HG03442 (cell line): ENCODE measurements around the gene INSC.

Source experiments
- ATAC-seq: cut with Tn5 transposase; IDR thresholded peaks from one replicate; pipeline ENCODE4 v1.9.1; 2021; ENCODE audit warnings: mild to moderate bottlenecking, moderate library complexity; ENCODE audit not compliant: unreplicated experiment

Gene INSC

GRCh38 chr11:15268598-15268997, 153.9 kb downstream of the INSC start:
- ATAC-seq, result no peak

- no peak for ATAC-seq
Observed at GRCh38 chr11:15275141-15275540, 160.4 kb downstream of the INSC start.

- ATAC-seq, result no peak
Observed at GRCh38 chr11:15276621-15277020, 161.9 kb downstream of the INSC start.

DNA sequence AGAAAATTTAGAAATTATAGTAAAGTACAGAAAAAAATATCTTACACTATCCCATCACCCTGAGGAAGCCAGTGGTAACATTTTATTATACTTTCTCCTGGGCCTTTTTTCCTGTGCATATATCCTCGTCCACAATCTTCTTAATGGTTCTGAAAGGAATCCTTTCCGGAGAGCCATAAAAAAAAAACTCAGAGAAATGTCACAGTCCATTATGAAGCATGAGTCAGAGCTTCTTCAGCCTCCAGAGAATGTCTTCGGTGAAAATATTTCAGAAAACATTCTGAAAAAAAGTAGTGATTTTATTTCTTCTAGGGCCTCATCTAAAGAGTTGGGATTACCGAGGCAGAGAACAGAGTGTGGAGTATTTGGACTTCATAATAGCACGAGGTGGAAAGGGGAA, 163.4 kb downstream of the INSC start:
- ATAC-seq, result no peak

- peak; percentile 55 for ATAC-seq
Observed at GRCh38 chr11:15280393-15280792, 165.7 kb downstream of the INSC start.

- ATAC-seq, result no peak
Observed at GRCh38 chr11:15282754-15283153, 168.0 kb downstream of the INSC start.

- no peak for ATAC-seq
Observed at GRCh38 chr11:15286465-15286864, 171.7 kb downstream of the INSC start.

DNA sequence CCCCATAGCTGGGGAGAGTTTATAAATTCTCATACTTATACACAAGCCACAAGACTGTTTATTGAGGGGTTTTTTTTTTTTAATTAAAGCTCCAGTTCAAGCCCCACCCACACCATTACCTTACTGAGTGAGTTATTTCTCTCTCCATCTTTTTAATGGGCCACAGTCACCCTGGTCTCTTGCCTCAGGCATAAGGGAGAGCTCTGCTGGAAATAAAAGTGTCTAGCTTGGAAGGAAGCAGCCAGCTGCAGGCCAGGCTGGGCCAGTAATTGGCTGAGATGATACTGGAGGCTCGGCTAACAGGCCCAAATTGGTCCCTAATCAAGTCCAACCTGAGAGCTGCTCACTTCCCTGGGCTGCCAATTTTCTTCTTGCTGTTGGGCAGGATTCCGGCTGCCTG, 174.1 kb downstream of the INSC start:
- no peak for ATAC-seq

DNA sequence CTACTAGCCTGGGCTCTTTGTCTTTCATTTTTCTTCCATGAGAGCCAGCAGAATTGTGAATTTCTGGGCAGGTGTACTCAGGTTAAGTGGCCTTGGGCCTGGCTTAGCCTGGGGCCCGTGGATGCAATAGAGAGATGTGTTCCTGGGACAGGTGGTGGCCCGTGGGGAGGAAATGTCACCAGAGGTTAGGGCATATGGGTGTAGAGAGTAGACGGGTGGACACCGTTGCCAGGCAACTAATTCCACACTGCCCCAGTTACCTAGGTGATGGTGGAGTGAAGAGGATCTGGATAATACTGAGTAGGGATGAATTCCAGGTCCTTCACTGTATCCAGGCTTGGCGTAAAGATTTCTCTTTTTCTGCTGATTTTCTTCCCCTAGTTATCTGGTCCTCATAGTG, 175.0 kb downstream of the INSC start:
- no peak for ATAC-seq

DNA sequence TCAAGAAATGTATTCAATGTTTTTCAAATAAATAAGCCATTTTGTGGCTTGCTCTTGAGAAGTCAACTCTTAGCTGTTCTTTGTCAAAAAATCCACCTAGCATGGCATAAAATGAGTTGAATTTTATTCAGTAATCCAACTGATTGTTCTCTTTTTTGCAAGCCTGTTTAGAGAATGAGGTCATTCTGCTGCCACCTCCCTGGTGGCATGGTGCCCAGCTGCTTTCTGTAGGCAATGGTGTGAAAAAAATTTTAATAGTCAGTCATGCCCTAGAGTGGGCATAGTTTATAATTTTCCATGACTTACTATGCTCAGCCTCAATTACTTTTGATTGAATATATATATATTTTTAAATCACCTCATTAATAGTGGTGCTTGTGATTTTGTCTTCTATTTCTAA, 177.2 kb downstream of the INSC start:
- ATAC-seq, result no peak

GRCh38 chr11:15293975-15294620, 179.4 kb downstream of the INSC start:
- ATAC-seq, result no peak

DNA sequence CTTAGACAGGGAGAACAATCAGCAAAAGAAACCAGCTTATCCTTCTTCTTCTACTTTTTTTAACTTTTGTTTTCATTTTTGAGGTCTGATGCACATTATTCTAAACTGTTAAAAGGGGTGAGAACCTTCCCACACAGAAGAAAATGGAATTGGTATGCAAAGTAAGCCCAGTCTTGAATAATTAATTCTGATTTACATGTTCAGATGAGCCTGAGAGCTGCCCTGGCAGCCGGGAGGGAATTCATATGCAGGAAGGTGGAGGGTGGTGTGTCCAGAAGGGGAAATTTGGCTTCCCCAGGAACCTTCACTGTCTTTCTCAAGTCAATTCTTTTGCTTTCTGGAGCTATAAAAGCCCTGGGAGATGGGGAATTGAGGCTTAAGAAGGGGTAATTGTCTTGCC, 181.0 kb downstream of the INSC start:
- ATAC-seq, result no peak
